Measurements from ENCODE around the gene C2CD2. TPM values are rescaled to one million over a fixed set of nuclear protein-coding genes. Genes with fewer than 3 reads are reported as not detected.

Gene C2CD2
- total and polyA plus RNA-seq, 2 donors (not counting 1 experiment from before 2014, with no cell fraction given), result 20.3 to 22.3 TPM

Other genes with a start within 250 kb of the C2CD2 start
- under 0.01 TPM in 2 replicates for gene RIPK4, start 187.0 kb downstream of the C2CD2 start, total RNA-seq
- gene RIPK4, start 187.0 kb downstream of the C2CD2 start, polyA plus RNA-seq, result 0.01 TPM in 1 of 2 replicates, not detected in the other
- gene PRDM15, start 74.7 kb downstream of the C2CD2 start, total RNA-seq, result 2.6 and 3.6 TPM in 2 replicates
- 2.3 and 4.2 TPM in 2 replicates for gene PRDM15, start 74.7 kb downstream of the C2CD2 start, polyA plus RNA-seq
- 5.6 and 8.9 TPM in 2 replicates for gene ZBTB21, start 56.3 kb upstream of the C2CD2 start, total RNA-seq
- gene ZBTB21, start 56.3 kb upstream of the C2CD2 start, polyA plus RNA-seq, result 9.1 and 12.2 TPM in 2 replicates
- gene UMODL1, start 117.3 kb upstream of the C2CD2 start, total RNA-seq, result not detected in 2 replicates
- gene UMODL1, start 117.3 kb upstream of the C2CD2 start, polyA plus RNA-seq, result not detected in 2 replicates